Stomach (tissue), 9 donors: ENCODE data around the gene DLGAP1. TPM values are rescaled to one million over a fixed set of nuclear protein-coding genes. Genes with fewer than 3 reads are reported as not detected.

Experiments
- DNase-seq, 2 donors: peaks; one replicate each; pipeline versions ENCODE4 v3.0.0 to v3.0.0-alpha.2; 2013 to 2019
- H3K27ac ChIP-seq, 5 donors: fragments of 200-600 bp in 4 of 5; sonication (generic) in 4 of 5; one replicate each; pipeline ENCODE4 v1.5.1; 2013 to 2019; ENCODE audit warnings: mild to moderate bottlenecking in 1 of 5, moderate library complexity in 1 of 5
- H3K27me3 ChIP-seq, 3 donors: fragments of 200-600 bp; sonication (generic); one replicate each; pipeline ENCODE4 v1.5.1; 2017 to 2019; ENCODE audit warnings: mixed run types in 1 of 3
- H3K36me3 ChIP-seq, 4 donors: fragments of 200-600 bp; sonication (generic); 1 replicate in 3 of 4; 2 replicates in 1 of 4; pipeline ENCODE4 v1.5.1; 2016 to 2019
- H3K4me1 ChIP-seq, 4 donors: fragments of 200-600 bp; sonication (generic); one replicate each; pipeline ENCODE4 v1.5.1; 2016 to 2019
- H3K4me3 ChIP-seq, 4 donors: fragments of 200-600 bp; sonication (generic) in 3 of 4; one replicate each; pipeline ENCODE4 v1.5.1; 2016 to 2019; ENCODE audit warnings: mild to moderate bottlenecking in 1 of 4
- H3K9me3 ChIP-seq, 4 donors: fragments of 200-600 bp; sonication (generic); one replicate each; pipeline ENCODE4 v1.5.1; 2016 to 2019
- CTCF ChIP-seq, 7 experiments: fragments of 450-650 bp in 4 of 7; fragments of 200-600 bp in 3 of 7; sonication (generic) in 3 of 7; IDR thresholded peaks; one replicate each; pipeline ENCODE4 v1.5.1; 2016 to 2019; ENCODE audit warnings: antibody characterized with exemption in 7 of 7, control low read depth in 2 of 7, mild to moderate bottlenecking in 1 of 7
- EP300 ChIP-seq: sonication (generic); formaldehyde crosslinking; IDR thresholded peaks from one replicate; pipeline ENCODE4 v1.6.1; 2017; ENCODE audit warnings: antibody characterized with exemption
- POLR2A ChIP-seq, 4 donors: fragments of 450-650 bp; IDR thresholded peaks; one replicate each; pipeline ENCODE4 v1.6.1; 2016; ENCODE audit warnings: antibody characterized with exemption in 4 of 4, control low read depth in 2 of 4, mild to moderate bottlenecking in 1 of 4, moderate library complexity in 1 of 4
- POLR2AphosphoS5 ChIP-seq, 3 donors: sonication (generic); formaldehyde crosslinking; IDR thresholded peaks; one replicate each; pipeline ENCODE4 v1.6.1; 2016; ENCODE audit warnings: antibody characterized with exemption in 3 of 3
- WGBS, 5 donors: extraction: QIAGEN DNeasy Blood & Tissue Kit in 3 of 5; methylation state at CpG; one replicate each; pipeline versions ENCODE4 v1.1.5 to v1.1.7; 2013 to 2018; 5-methylcytosine and 5-hydroxymethylcytosine counted together
- intact Hi-C: fragments of 100-400 bp; cut with DNase I; formaldehyde crosslinking; loops from one replicate; pipeline ENCODE4 v1.15.1; 2023; ENCODE audit warnings: low total_unique reads
- polyA plus RNA-seq, 3 donors: library from polyadenylated mRNA; stranded (reverse); fragments of 200-250 nt; gene quantifications; one replicate each; pipeline ENCODE4 v1.2.3, GENCODE V29; 2013
- total RNA-seq, 5 donors: library from RNA; depleted of rRNA; stranded (reverse); fragments of >200 nt; gene quantifications; one replicate each; pipeline versions ENCODE4 v1.1.0 to v1.2.3, GENCODE V29; 2014 to 2016
- donor health status: healthy with polysubstance abuse.
- donor health status: Bipolar disorder and iron deficiency.
- donor health status: healthy.

DLGAP1 gene
- total and polyA plus RNA-seq, 8 donors: 0.06 to 7.0 (median 1.3) TPM; not detected in 1

GRCh38 chr18:3966642-3967358 is 488.3 kb downstream of the DLGAP1 start:
- Histone ChIP-seq H3K9me3 (no peaks in the 10 kb centered on the region), H3K27me3 (no peaks in the 10 kb centered on the region), H3K4me3 (no peak overlapping the region), H3K36me3 (no peaks in the 10 kb centered on the region), H3K27ac (no peak overlapping the region), H3K4me1 (no peaks in the 10 kb centered on the region)
- WGBS, 5 donors: 40 to 48% (median 45%) methylated on average over 6 of the region's 6 CpGs
- DNase-seq: peak in 1 of 2 donors; percentile 14
- intact Hi-C loops: no loop called here
- TF ChIP-seq CTCF (IDR thresholded peaks at IDR 0.05): no peak
- no peak for TF ChIP-seq POLR2A (IDR thresholded peaks at IDR 0.05)
- TF ChIP-seq EP300: no peak
- TF ChIP-seq POLR2AphosphoS5 (IDR thresholded peaks at IDR 0.05): no peak

GRCh38 chr18:3966246-3966641 is 488.9 kb downstream of the DLGAP1 start:
- no peak for TF ChIP-seq POLR2A (IDR thresholded peaks at IDR 0.05)
- no peak for TF ChIP-seq CTCF (IDR thresholded peaks at IDR 0.05)
- no peak for TF ChIP-seq POLR2AphosphoS5 (IDR thresholded peaks at IDR 0.05)
- no peak for TF ChIP-seq EP300
- intact Hi-C loops: no loop called here
- Histone ChIP-seq H3K27me3 (no peaks in the 10 kb centered on the region), H3K9me3 (no peaks in the 10 kb centered on the region), H3K4me3 (no peak overlapping the region), H3K27ac (no peak overlapping the region), H3K4me1 (no peaks in the 10 kb centered on the region), H3K36me3 (no peaks in the 10 kb centered on the region)
- no peak for DNase-seq
- 76 to 87% (median 81%) methylated on average over 2 of the region's 2 CpGs for WGBS, 5 donors

- no peak for TF ChIP-seq EP300
- no peak for DNase-seq
- WGBS, 5 donors: 84 to 96% (median 90%) methylated on average over 7 of the region's 7 CpGs
- Histone ChIP-seq H3K4me1 (no peaks in the 10 kb centered on the region), H3K4me3 (no peak overlapping the region), H3K27ac (no peak overlapping the region), H3K9me3 (no peaks in the 10 kb centered on the region), H3K27me3 (no peaks in the 10 kb centered on the region), H3K36me3 (no peaks in the 10 kb centered on the region)
- intact Hi-C loops: no loop called here
These were observed 494.1 kb downstream of the DLGAP1 start for GRCh38 chr18:3960977-3961376.

GRCh38 chr18:3960142-3960541 is 495.0 kb downstream of the DLGAP1 start:
- Histone ChIP-seq H3K4me1 (no peaks in the 10 kb centered on the region), H3K36me3 (no peaks in the 10 kb centered on the region), H3K27ac (no peak overlapping the region), H3K9me3 (no peaks in the 10 kb centered on the region), H3K4me3 (no peak overlapping the region), H3K27me3 (no peaks in the 10 kb centered on the region)
- intact Hi-C loops: no loop called here
- WGBS, 5 donors: 70 to 88% (median 85%) methylated on average over 4 of the region's 4 CpGs
- no peak for DNase-seq
- TF ChIP-seq POLR2AphosphoS5 (IDR thresholded peaks at IDR 0.05) (no peak), CTCF (IDR thresholded peaks at IDR 0.05) (no peak), EP300 (no peak), POLR2A (IDR thresholded peaks at IDR 0.05) (no peak)

- intact Hi-C loops: no loop called here
- Histone ChIP-seq H3K27ac (no peak overlapping the region), H3K27me3 (no peaks in the 10 kb centered on the region), H3K4me1 (no peaks in the 10 kb centered on the region), H3K4me3 (no peak overlapping the region), H3K9me3 (no peaks in the 10 kb centered on the region), H3K36me3 (no peaks in the 10 kb centered on the region)
- DNase-seq: no peak
- no peak for TF ChIP-seq EP300
- no peak for TF ChIP-seq POLR2AphosphoS5 (IDR thresholded peaks at IDR 0.05)
- TF ChIP-seq CTCF (IDR thresholded peaks at IDR 0.05): no peak
- no peak for TF ChIP-seq POLR2A (IDR thresholded peaks at IDR 0.05)
- WGBS, 5 donors: 84 to 94% (median 91%) methylated on average over 5 of the region's 5 CpGs
These were observed 503.1 kb downstream of the DLGAP1 start for GRCh38 chr18:3952031-3952430.
